ENCODE data around the gene MAU2. TPM values are rescaled to one million over a fixed set of nuclear protein-coding genes. Genes with fewer than 3 reads are reported as not detected.

The MAU2 gene
- total RNA-seq, 1 experiment from 2014 or later = 72.6 TPM

DNA sequence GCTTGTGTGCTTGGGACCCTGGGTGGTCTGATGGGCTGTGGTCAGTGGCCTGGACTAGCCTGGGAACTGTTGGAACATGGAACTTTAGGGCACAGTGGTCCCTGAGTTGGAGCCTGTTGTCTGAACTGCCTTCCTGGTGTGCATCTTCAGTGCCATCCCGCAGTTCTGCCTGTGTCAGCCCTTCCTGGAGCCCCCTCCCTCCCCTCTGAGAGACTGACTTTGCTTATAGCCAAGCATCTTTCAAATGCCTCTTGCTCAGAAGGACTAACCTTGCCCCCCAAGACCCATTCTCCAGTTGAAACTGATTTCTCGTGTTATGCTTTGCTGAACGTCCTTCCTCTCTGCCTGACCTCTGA lies 14.3 kb downstream of the MAU2 start:
- no peak overlapping the region for H3K4me3 ChIP-seq (ENCODE audit: low read depth, low read length, poor library complexity, severe bottlenecking)
- intact Hi-C loops (cut with micrococcal nuclease; ENCODE audit: unreplicated experiment) = no loop called here
- DNase-seq (ENCODE audit: low spot score) = no peak
- TF ChIP-seq, protein P1, sequence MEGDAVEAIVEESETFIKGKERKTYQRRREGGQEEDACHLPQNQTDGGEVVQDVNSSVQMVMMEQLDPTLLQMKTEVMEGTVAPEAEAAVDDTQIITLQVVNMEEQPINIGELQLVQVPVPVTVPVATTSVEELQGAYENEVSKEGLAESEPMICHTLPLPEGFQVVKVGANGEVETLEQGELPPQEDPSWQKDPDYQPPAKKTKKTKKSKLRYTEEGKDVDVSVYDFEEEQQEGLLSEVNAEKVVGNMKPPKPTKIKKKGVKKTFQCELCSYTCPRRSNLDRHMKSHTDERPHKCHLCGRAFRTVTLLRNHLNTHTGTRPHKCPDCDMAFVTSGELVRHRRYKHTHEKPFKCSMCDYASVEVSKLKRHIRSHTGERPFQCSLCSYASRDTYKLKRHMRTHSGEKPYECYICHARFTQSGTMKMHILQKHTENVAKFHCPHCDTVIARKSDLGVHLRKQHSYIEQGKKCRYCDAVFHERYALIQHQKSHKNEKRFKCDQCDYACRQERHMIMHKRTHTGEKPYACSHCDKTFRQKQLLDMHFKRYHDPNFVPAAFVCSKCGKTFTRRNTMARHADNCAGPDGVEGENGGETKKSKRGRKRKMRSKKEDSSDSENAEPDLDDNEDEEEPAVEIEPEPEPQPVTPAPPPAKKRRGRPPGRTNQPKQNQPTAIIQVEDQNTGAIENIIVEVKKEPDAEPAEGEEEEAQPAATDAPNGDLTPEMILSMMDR (conservative IDR thresholded peaks at IDR 0.05; ENCODE audit: low read depth, low read length) = no peak
- TF ChIP-seq EZH2 (IDR thresholded peaks at IDR 0.05; ENCODE audit: borderline replicate concordance, low read depth, low read length, poor library complexity, severe bottlenecking) = no peak
- no peaks in the 10 kb centered on the region for H3K9me3 ChIP-seq (ENCODE audit: low read depth, low read length, poor library complexity, severe bottlenecking)
- CTCF ChIA-PET = no interaction called here
- no TSS peak for BruUV-seq (replicated peaks)
- POLR2A ChIA-PET (ENCODE audit: low non-redundant PET) = no interaction called here
- peaks cover 34% of the 10 kb centered on the region for H3K36me3 ChIP-seq (ENCODE audit: insufficient read depth, low read length, poor library complexity, severe bottlenecking)
- no peaks in the 10 kb centered on the region for H3K27me3 ChIP-seq (replicated peaks; ENCODE audit: insufficient read depth, low read depth, low read length, poor library complexity)
- no peak overlapping the region for H3K27ac ChIP-seq (ENCODE audit: low read depth, low read length, poor library complexity, severe bottlenecking)
- no peaks in the 10 kb centered on the region for H3K4me1 ChIP-seq (ENCODE audit: insufficient read depth, low read length, poor library complexity, severe bottlenecking)

DNA sequence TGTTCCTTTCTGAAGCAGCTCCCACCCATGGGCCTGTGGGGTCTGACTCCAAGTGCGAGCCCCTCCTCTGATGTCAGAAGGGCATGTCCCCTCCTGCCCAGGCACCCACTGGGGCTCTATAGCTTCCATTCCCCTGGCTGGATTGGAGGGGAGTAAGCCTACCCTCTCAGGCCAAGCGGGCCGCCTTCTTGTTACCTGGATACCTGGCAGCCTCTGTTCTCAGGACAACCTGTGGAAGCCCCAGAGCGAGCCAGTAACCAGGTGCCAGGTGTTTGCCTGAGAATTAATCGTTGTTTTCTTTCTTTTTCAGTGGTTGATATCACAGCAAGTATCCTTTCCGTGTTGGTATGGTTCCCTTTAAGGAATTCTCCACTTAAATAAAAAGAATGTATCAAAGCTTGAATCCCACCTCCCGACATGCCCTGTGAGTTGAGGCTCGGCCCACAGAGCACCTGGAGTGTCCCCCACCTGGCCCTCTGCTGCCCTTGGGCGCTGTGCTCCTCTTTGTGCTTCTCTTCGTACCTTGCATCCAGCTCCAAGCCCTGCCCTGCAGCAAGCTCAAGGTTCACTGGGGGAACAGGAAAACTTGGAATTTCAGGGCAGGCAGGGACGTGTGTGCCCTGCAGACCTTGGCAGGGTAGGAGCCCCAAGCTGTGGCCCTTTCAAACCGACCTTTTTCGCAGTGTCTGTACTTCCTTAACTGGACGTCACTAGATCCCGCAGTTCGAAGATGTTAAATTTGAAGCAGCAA lies 15.0 kb downstream of the MAU2 start:
- no TSS peak for BruUV-seq (replicated peaks)
- Histone ChIP-seq H3K4me3 (ENCODE audit: low read depth, low read length, poor library complexity, severe bottlenecking) (no peak overlapping the region), H3K36me3 (ENCODE audit: insufficient read depth, low read length, poor library complexity, severe bottlenecking) (peaks cover 34% of the 10 kb centered on the region), H3K27ac (ENCODE audit: low read depth, low read length, poor library complexity, severe bottlenecking) (no peak overlapping the region), H3K27me3 (replicated peaks; ENCODE audit: insufficient read depth, low read depth, low read length, poor library complexity) (no peaks in the 10 kb centered on the region), H3K4me1 (ENCODE audit: insufficient read depth, low read length, poor library complexity, severe bottlenecking) (no peaks in the 10 kb centered on the region), H3K9me3 (ENCODE audit: low read depth, low read length, poor library complexity, severe bottlenecking) (no peaks in the 10 kb centered on the region)
- ChIA-PET CTCF (no interaction called here), POLR2A (ENCODE audit: low non-redundant PET) (no interaction called here)
- intact Hi-C loops (cut with micrococcal nuclease; ENCODE audit: unreplicated experiment) = no loop called here
- TF ChIP-seq, protein P1 (conservative IDR thresholded peaks at IDR 0.05; ENCODE audit: low read depth, low read length) = no peak
- no peak for TF ChIP-seq EZH2 (IDR thresholded peaks at IDR 0.05; ENCODE audit: borderline replicate concordance, low read depth, low read length, poor library complexity, severe bottlenecking)
- no peak for DNase-seq (ENCODE audit: low spot score)

DNA sequence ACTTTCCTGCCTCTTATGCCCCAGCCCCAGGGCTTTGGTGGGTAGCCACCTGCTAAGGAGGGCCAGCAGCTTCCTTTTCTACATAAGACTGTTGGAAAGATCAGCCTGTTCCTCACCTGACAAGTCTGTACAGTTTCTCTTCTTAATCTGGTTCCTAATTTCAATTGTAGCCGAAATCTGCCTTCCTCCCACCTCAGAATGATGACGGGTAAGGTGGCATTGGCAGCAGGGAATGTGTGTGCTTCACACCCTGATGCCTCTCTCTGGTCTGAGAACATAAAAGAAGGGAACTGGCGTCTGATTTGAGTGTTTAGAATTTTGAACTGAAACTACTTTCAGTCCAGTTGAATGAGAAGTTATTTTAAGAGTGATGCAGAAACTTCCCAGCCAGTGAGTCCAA lies 16.0 kb downstream of the MAU2 start:
- peaks cover 36% of the 10 kb centered on the region for H3K36me3 ChIP-seq (ENCODE audit: insufficient read depth, low read length, poor library complexity, severe bottlenecking)
- BruUV-seq (replicated peaks) = no TSS peak
- no peaks in the 10 kb centered on the region for H3K9me3 ChIP-seq (ENCODE audit: low read depth, low read length, poor library complexity, severe bottlenecking)

More for the DNA sequence above, 16.0 kb downstream of the MAU2 start:
- no peak overlapping the region for H3K4me3 ChIP-seq (ENCODE audit: low read depth, low read length, poor library complexity, severe bottlenecking)
- TF ChIP-seq EZH2 (IDR thresholded peaks at IDR 0.05; ENCODE audit: borderline replicate concordance, low read depth, low read length, poor library complexity, severe bottlenecking) = no peak
- TF ChIP-seq, protein P1 (conservative IDR thresholded peaks at IDR 0.05; ENCODE audit: low read depth, low read length) = no peak
- no peak overlapping the region for H3K27ac ChIP-seq (ENCODE audit: low read depth, low read length, poor library complexity, severe bottlenecking)
- ChIA-PET POLR2A (ENCODE audit: low non-redundant PET) (no interaction called here), CTCF (no interaction called here)
- no peaks in the 10 kb centered on the region for H3K27me3 ChIP-seq (replicated peaks; ENCODE audit: insufficient read depth, low read depth, low read length, poor library complexity)
- H3K4me1 ChIP-seq (ENCODE audit: insufficient read depth, low read length, poor library complexity, severe bottlenecking) = no peaks in the 10 kb centered on the region
- no peak for DNase-seq (ENCODE audit: low spot score)
- intact Hi-C loops (cut with micrococcal nuclease; ENCODE audit: unreplicated experiment) = no loop called here
